CD1c-positive myeloid dendritic cell (primary cell): ENCODE measurements around the gene PDCD4.

Experiments used
- DNase-seq: peaks from one replicate; pipeline ENCODE4 v3.0.0-alpha.2; 2016; ENCODE audit errors: extremely low spot score

The PDCD4 gene

DNA sequence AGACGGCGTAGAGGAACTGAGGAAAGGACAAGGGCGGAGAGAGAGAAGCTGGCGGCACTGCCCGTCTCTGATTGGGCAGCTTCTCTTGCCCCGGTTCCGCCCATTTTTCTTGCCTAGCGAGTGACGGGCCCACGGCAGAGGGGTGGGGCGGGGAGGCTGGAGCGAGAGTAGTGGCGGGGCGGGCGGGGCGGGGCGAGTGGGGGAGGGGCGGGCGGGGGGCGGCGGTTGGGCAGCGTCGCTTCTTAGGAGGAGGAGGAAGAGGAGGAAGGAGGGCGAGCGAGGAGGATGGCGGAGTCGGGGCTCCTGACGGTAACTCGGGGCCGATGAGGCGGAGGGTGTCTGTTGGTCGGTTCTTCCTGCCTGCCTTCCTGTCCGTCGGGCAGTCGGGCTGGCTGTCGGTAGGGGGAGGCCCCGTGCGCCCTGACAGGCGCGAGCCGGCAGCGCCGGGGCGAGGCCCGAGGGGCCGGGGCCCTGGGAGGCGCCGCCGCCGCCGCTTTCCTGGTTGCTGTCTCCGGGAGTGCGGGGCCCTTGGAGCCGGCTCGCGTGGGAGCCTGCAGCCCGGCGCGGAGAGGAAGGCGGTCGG lies 47.7 kb downstream of the PDCD4 start, which contains the start of gene SHOC2:
SHOC2 (plus strand) TSS at position 256 of the 583 bp plus-strand sequence. CDS start 44,755 bp downstream, outside the sequence.
- peak; percentile 75 for DNase-seq

GRCh38 chr10:110919971-110920881 lies 48.5 kb downstream of the PDCD4 start:
- peak; percentile 63 for DNase-seq

- no peak for DNase-seq
Measured at GRCh38 chr10:110923856-110924493, 52.2 kb downstream of the PDCD4 start.

DNA sequence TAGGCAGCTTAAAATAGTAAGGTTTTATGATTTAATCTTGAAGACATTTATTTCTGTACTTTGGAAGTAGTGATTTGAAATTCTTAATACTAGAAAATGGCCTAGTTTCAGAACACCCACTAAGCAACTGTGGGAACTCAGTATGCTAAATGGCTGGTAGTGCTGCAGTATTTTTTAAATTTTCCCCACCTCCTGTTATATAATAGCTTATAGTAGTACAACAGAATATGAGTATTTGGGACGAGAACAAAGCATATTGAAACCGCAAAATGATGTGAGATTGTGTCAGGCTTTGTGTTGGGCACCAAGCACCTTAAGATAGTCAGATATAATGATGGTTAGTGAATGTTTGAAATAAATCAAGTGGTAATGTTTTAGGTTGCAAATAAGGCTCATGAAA lies 55.7 kb downstream of the PDCD4 start:
- no peak for DNase-seq

DNA sequence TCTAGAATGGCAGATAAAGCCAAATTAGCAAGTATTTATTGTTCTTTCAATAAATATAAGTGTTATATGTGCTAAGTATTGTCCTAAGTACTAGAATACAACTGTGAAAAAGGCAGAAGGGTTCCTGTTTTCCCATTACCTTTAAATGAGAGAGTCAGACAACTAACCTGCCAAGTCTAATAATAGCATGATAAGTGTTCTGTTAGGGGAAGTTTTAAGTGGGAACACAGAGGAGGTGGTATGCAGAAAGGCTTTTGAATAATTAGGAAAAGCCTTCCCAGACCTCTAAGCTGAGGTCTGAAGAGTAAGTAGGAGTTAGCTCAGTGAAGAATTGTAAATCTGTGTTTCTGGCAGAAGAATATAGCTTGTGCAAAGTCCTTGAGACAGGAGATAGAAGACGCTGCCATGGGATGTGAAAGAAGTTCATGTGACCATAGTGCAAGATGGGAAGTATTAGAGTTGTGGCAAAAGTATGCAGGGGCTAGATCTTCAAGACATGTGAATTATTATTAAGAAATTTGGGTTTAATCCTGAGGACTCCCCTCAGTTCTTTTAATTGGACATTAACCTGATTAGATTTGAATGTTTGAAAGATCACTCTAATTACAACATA lies 60.1 kb downstream of the PDCD4 start:
- DNase-seq = peak; percentile 8

GRCh38 chr10:110932505-110933180 lies 60.9 kb downstream of the PDCD4 start:
- no peak for DNase-seq

DNA sequence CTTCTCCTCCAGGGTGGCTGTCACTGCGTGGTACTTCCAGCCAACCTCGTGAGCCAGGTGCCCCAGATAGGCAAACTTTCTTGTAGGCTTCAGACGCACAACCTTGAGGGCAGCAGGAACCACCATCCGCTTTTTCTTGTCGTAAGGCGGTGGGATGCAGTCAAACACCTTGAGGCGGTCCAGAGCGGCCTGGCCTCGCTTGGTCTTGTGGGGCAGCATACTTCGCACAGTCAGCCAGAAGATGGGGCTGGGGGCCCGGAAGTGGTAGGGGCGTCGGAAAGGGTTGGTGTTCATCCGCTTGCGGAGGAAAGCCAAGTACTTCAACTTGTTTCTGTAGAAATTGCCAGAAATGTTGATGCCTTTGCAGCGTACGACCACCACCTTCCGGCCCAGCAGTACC lies 65.0 kb downstream of the PDCD4 start:
- DNase-seq = no peak

- DNase-seq = no peak
Measured at GRCh38 chr10:110939419-110939818, 67.7 kb downstream of the PDCD4 start.

GRCh38 chr10:110944792-110945396 lies 73.2 kb downstream of the PDCD4 start:
- no peak for DNase-seq

- no peak for DNase-seq
Measured at GRCh38 chr10:110946496-110946895, 74.8 kb downstream of the PDCD4 start.

DNA sequence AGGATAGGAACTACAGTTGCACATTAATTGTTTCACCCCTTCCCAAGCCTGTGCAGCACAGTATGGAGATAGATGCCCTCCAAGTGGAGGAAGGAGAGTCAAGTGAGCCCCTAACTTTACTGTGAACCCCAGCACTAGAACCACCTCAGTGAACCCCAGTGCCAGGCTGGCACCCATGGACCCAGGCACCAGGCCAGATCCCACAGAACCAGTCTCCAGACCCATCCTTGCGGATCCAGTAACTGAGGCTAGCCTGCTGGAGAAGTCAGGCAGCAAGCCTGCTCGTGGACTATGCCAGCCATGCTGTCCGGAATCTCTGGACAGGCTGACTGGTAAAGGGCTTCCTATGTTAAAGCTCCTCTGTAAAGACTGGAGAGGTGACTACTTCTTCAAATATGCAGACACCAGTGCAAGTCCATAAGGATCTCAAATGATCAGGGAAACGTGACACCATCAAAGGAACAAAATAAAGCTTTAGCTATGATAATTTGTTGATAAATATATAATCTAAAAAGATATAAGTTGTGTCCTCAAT lies 75.4 kb downstream of the PDCD4 start:
- DNase-seq = no peak
